Central memory CD4-positive, alpha-beta T cell (primary cell): ENCODE data around the gene NXPE1.
"Not testable (repeated sequence)": the region's sequence is repeated elsewhere in the genome, so short reads cannot be mapped to it uniquely, and the experiment has no call there.

Experiments
- DNase-seq: peaks from one replicate; pipeline ENCODE4 v3.0.0; 2022
- total RNA-seq, 3 experiments: gene quantifications; one replicate each; lab custom pipeline; 2026; lab: John Stamatoyannopoulos, UW

The NXPE1 gene
- 0 to 0.05 (median 0) reads per million in 3 experiments for total RNA-seq

DNA sequence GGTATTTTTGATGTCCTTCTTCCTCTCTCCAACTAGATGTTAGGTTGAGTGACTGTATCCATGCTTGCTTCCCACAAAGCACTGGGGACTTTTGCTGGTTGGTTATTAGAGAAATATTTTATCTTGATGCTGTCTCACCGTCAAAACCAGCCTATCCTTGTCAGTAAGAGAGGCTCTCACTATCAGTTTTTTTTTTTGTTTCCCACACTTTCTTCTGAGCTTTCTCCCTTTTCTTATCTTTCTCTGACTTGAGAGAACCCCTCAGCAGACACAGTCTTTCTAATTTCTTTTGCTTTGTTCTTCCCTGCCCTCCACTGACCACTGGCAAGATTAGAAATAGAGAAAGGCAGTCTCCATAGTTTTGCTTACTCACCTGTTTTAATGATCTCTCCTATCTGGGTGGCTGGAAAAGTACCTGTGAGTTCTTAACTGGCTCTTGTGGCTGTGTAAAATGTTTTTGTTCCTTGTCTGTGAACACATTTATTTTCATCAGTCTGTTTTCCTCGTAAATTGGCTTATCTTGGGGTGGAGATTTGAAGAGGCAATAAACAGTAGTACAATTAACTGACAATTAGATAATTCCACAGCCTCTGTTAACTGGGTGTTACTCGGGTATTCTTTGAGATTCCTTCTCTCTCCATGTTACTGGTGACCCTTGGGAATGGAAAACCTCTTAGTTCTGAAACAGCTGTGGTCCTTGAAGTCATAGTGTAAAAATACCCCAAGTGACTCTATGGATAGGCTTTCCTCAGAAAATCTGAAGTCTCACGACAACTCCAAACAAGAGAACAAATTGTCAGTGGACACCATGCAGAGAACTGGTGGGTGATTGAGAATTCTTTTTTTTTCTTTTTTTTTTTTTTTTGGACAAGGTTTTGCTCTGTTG is at the start of gene NXPE1:
Gene NXPE1 (minus strand): TSS at position 457 of the 886 bp plus-strand sequence. CDS start 8,680 bp downstream, outside the sequence.
- DNase-seq = no peak

DNA sequence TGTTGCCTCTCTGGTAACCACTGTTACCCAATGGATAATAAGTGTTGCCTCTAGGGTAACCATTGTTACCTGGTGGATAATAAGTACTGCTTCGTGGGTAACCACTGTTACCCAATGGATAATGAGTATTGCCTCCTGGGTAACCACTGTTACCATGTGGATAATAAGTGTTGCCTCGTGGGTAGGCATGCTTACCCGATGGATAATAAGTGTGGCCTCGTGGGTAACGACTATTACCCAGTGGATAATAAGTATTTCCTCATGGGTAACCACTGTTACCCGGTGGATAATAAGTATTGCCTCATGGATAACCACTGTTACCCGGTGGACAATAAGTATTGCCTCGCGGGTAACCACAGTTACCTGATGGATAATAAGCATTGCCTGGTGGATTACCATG is 49.7 kb upstream of the NXPE1 start:
- no peak for DNase-seq

DNA sequence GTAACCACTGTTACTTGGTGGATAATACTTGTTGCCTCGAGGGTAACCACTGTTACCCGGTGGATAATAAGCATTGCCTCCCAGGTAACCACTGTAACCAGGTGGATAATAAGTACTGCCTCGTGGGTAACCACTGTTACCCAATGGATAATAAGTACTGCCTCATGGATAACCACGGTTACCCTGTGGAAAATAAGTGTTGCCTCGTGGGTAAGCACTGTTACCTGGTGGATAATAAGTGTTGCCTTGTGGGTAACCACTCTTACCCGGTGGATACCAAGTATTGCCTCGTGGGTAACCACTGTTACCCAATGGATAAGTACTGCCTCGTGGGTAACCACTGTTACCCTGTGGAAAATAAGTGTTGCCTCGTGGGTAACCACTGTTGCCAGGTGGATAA is 48.9 kb upstream of the NXPE1 start:
- not testable (repeated sequence) for DNase-seq

DNA sequence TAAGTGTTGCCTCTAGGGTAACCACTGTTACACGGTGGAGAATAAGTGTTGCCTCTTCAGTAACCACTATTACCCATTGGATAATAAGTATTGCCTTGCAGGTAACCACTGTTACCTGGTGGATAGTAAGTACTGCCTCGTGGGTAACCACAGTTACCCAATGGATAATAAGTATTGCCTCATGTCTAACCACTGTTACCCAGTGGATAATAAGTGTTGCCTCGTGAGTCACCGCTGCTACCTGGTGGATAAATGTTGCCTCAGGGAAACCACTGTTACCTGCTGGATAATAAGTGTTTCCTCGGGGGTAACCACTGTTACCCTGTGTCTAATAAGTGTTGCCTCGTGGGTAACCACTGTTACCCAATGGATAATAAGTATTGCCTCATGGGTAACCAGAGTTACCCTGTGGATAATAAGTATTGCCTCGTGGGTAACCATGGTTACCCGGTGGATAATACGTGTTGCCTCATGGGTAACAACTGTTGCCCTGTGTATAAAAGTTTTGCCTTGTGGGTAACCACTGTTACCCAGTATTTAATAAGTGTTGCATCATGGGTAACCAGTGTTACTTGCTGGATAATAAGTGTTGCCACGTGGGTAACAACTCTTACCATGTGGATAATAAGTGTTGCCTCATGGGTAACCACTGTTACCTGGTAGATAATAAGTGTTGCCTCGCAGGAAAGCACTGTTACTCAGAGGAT is 48.2 kb upstream of the NXPE1 start:
- no peak for DNase-seq

DNA sequence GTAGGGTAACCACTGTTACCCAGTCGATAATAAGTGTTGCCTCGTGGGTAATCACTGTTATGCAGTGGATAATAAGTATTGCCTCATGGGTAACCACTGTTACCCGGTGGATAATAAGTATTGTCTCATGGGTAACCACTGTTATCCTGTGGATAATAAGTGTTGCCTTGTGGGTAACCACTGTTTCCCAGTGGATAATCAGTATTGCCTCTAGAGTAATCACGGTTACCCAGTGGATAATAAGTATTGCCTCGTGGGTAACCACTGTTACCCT is 47.1 kb upstream of the NXPE1 start:
- not testable (repeated sequence) for DNase-seq

DNA sequence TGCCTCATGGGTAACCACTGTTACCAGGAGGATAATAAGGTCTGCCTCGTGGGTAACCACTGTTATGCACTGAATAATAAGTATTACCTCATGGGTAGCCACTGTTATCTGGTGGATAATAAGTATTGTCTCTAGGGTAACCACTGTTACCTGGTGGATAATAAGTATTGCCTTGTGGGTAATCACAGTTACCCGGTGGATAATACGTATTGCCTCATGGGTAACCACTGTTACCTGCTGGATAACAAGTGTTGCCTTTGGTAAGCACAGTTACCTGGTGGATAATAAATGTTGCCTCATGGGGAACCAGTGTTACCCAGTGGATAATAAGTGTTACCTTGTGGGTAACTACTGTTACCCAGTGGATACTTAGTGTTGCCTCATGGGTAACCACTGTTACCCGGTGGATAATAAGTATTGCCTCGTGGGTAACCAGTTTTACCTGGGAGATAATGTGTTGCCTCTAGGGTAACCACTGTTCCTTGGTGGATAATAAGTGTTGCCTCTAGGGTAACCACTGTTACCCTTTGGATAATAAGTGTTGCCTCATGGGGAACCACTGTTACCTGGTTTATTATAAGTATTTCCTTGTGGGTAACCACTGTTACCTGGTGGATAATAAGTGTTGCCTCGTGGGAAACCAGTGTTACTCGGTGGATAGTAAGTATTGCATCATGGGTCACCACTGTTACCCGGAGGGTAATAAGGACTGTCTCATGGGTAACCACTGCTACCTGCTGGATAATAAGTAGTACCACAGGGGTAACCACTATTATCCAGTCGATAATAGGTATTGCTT is 46.5 kb upstream of the NXPE1 start:
- no peak for DNase-seq

DNA sequence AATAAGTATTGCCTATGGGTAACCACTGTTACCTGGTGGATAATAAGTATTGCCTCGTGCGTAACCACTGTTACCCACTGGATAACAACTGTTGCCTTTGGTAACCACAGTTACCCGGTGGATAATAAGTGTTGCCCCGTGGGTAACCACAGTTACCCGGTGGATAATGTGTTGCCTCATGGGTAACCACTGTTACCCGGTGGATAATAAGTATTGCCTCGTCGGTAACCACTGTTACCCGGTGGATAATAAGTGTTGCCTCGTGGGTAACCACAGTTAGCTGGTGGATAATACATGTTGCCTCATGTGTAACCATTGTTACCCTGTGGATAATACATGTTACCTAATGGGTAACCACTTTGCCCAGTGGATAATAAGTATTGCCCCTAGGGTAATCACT is 45.7 kb upstream of the NXPE1 start:
- no peak for DNase-seq

DNA sequence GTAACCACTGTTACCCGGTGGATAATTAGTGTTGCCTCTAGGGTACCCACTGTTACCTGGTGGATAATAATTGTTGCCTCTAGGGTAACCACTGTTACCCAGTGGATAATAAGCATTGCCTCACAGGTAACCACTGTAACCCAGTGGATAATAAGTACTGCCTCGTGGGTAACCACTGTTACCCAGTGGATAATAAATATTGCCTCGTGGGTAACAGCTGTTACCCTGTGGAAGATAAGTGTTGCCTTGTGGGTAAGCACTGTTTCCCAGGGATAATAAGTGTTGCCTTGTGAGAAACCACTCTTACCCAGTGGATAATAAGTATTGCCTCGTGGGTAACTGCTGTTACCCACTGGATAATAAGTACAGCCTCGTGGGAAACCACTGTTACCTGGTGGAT is 45.2 kb upstream of the NXPE1 start:
- no peak for DNase-seq

DNA sequence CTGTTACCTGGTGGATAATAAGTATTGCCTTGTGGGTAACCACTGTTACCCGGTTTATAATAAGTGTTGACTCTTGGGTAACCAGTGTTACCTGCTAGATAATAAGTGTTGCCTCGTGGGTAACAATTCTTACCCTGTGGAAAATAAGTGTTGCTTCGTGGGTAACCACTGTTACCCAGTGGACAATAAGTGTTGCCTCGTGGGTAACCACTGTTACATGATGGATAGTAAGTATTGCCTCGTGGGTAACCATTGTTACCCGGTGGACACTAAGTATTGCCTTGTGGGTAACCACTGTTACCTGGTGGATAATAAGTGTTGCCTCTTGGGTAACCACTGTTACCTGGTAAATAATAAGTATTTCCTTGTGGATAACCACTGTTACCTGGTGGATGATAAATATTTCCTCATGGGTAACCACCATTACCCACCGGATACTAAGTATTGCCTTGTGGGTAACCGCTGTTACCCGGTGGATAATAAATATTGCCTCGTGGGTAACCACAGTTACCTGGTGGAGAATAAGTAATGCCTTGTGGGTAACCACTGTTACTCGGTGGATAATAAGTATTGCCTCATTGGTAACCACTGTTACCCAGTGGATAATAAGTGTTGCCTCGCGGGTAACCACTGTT is 44.6 kb upstream of the NXPE1 start:
- DNase-seq = no peak

DNA sequence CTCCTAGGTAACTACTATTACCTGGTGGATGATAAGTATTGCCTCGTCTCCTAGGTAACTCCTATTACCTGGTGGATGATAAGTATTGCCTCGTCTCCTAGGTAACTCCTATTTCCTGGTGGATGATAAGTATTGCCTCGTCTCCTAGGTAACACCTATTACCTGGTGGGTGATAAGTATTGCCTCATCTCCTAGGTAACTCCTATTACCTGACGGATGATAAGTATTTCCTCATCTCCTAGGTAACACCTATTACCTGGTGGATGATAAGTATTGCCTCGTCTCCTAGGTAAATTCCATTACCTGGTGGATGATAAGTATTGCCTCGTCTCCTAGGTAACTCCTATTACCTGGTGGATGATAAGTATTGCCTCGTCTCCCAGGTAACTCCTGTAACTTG is 43.5 kb upstream of the NXPE1 start:
- DNase-seq = not testable (repeated sequence)

DNA sequence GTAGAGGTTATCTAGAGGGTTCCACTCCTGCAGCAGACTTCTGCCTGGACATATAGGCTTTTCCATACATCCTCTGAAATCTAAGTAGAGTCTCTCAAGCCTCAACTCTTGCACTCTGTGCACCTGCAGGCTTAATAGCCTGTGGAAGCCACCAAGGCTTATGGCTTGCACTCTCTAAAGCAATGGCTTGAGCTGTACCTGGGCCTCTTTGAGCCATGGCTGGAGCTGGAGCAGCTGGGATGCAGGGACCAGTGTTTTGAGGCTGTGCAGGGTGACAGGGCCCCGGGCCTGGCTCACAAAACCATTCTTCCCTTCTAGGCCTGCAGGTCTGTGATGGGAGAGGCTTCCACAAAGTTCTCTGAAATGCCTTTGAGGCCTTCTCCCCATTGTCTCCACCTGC is 38.8 kb upstream of the NXPE1 start:
- no peak for DNase-seq

DNA sequence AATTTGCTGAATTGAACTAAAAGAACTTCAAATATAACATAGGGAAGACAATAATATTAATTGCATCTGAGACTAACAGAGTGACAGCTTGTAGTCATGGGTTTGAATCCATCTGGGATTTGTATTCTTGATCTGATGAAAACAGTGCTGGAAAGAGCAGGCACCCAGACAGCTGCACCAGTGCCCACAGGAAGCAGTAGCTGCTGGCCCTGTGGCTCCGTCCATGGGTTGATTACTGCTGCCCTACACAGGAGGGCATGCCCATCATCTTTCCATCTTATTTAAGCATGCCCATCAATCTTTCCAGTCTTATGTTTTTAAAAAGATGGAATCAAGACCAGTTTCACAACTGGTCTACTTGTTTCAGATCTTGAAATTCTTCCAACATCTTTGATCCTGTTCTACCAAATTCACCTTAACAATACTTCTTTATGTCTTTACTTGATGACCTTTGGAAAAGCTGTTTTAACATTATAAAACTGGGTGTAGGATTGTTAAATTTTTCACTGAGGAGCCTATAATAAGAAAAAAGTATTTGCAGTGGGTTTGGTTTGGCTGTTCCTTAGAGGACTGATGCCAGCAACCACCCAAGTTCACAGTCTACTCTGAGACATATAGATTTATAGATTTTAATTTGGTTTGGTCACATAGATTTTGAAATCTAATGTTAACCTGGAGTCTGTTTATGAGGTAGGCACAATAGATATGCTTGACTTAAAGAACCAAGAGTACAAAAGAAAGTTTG is 36.7 kb upstream of the NXPE1 start:
- DNase-seq = no peak

DNA sequence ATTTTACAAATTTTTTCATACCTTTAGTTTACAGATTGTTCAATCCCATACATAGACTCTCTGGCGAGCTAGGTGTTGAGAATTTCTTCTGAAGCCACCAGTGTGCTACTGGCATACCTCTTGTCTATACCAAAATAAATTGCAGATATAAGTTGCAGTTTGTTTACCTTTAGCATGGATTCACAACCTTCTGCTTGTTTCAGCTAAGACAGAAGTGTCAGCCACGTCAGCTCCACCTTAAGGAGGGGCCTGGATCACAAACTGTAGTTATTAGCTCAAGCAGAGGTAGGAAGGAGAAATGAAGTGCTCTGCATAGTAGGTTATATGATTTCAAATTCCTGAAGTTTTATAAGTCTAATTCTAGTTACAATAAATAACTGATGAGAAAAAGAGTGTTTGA is 35.9 kb upstream of the NXPE1 start, which contains the start of gene NXPE4:
Gene NXPE4 (minus strand): TSS at position 216 of the 400 bp plus-strand sequence. CDS start 1,027 bp downstream, outside the sequence.
- no peak for DNase-seq

DNA sequence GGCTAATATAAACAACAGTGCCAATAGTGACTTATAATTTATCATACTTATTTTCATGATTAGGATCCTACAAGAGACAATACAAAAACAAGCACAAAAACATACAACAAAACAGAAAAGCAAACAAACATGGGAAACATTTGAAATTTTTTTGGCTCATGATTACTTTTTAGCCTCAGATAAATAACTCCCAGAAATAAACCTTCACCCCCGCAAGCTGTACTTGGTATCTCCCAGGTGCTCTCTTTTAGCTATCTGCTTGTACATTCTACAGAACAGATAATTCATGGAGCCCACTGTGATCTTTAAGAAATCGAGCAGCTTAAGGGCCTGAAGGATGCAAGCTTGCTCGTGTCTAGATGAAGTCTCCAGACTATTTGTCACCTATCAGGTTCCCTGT is 35.0 kb upstream of the NXPE1 start:
- no peak for DNase-seq

DNA sequence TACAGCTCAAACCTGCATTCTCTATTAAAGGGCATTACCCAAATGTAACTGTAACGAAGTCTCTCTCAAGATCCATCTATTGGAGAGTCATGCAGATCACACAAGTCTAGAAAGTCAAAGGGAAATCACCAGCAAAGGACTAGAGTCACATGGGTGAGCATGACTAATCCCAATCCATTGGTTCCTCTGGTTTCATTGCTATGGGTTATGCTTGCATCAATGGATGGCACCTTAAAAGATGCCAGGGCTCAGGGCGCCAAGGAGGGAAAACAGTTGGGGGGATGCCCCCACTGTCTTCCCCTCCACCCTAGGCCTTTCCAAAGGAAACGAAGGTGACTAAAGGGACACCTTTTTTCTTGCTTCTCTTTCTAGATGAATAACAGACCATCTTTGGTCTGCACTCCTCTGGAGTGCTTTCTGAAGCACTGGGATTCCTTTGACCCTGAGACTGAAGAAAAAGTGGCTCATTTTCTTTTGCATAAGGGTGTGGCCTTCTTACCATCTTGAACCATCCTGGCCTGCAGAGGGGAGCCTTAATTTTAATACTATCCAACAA is 27.8 kb upstream of the NXPE1 start:
- no peak for DNase-seq

DNA sequence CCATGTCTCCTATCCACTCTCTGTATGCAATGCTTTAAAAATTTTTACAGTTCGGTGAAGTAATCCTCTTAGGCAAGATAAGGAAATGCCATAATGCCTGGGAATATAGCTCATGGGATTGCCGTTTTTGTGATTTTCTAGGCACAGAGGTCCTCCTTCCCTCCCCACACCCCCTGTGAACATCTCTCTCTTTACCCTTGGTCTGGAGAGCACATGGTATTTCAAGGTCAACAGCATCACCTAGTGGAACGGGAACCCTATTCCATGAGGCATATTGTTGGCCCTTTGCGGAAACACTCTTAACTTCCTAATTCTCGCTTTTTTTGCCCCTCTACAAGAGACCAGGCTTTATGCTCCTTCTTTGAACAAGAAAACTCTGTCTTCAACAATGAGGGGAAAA is 27.1 kb upstream of the NXPE1 start:
- DNase-seq = no peak

DNA sequence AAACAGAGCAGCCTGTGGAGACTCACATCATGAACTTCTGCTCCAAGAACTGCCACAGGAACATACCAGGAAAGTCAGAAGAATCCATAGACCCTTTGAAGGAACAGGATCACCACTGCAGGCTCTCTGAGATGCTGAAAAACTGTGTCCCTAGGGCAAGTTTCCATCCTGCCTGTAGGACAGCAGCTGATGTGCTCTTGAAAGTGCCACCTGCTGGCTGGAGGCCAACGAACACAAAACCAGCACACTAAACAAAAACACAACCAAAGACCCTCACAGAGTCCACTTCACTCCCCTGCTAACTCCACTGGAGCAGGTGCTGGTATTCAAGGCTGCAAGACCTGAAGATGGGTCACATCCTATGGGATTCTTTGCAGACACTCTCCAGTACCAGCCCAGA is 12.0 kb upstream of the NXPE1 start:
- DNase-seq = no peak

DNA sequence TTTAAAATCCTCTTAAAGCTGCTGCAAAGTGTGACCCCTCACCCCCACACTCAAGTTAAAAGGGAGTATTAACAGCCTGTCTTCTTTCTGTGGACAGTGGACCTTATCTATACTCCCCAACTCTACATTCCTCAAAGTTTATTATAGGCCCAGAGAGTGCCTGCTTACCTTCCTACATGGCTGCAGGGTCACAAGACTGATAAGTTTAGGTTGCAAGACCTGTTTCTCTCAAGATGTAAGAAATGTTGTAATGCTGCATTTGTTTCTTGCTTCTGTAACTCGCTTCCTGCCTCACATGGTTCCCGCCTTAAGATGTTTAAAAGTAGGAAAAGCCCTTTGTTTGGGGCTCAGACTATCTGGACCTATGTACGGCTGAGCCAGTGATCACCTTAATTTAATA is 10.1 kb upstream of the NXPE1 start:
- no peak for DNase-seq

DNA sequence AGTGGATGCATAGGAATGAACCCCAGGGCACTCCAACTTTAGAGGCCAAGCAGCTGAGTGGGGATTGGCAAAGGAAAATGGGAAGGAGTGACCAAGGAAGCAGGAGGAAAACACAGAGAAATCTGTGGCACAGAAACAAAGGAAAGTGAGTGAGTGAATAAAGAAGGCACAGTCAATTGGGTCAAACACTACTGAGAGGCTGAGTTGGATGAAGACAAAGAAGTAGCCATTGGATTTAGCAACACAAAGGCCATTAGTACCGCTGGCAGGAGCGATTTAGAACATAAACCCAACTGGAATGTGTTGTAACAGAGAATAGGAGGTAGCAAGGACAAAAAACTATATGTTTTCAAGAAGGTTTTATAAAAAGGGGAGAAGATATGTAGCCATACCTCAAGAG is 6.6 kb upstream of the NXPE1 start:
- DNase-seq = no peak

DNA sequence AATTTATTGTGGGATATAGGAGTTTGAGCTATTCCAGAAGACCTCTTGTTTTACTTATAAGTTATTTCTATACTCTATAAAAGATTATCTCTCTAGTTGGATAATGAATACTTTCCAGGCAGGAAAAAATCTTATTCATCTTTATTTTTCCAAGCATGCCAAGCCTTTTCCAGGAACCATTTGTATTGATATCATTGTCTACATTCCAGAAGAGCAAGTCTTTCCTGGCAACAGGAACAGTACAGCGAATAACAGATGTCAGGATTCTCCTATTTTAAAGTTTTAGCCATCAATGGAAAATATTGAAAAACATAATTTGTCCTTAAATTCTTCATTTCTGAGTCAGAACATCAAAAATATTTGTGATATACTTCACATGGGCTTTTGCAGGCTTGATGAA is 5.2 kb upstream of the NXPE1 start:
- DNase-seq = no peak

DNA sequence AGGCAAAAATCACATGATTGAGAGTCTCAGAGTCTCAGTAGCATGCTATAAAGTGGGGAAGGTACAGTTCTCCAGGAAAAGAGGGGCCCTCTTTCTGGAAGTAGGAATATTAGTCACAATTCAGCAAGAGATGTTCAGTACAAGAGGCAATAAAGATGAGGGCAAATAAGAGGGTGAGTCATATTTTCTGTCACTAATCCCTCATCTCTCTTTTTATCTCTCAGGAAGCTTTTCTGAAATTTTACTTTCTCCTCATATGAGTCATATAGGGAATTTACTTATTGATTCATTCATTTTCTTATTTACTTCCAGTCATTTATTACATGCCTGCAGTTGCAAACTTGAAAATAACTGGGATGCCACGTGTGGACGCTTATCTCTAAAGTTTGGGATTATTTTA is 3.4 kb upstream of the NXPE1 start:
- no peak for DNase-seq
